Chondrocyte (in vitro differentiated cells): ENCODE measurements around the gene ENSA. TPM values are rescaled to one million over a fixed set of nuclear protein-coding genes. Genes with fewer than 3 reads are reported as not detected.

ENCODE experiments used
- DNase-seq: peaks from one replicate; pipeline ENCODE4 v3.0.0; 2021; ENCODE audit warnings: mixed read lengths, low spot score
- H3K27ac Mint-ChIP-seq: one replicate; pipeline ENCODE4 v1.8.0; 2021; ENCODE audit warnings: mild to moderate bottlenecking, moderate library complexity, mixed read lengths; ENCODE audit not compliant: unreplicated experiment
- H3K27me3 Mint-ChIP-seq: 2 replicates; pipeline ENCODE4 v1.8.0; 2021; ENCODE audit warnings: low read depth, mixed read lengths
- H3K36me3 Mint-ChIP-seq: 2 replicates; pipeline ENCODE4 v1.8.0; 2021; ENCODE audit warnings: low read depth, mixed read lengths
- H3K4me1 Mint-ChIP-seq: 2 replicates; pipeline ENCODE4 v1.8.0; 2021; ENCODE audit warnings: low read depth, mild to moderate bottlenecking, mixed read lengths
- H3K4me3 Mint-ChIP-seq: one replicate; pipeline ENCODE4 v1.8.0; 2021; ENCODE audit warnings: mild to moderate bottlenecking, moderate library complexity, mixed read lengths; ENCODE audit not compliant: unreplicated experiment
- H3K9me3 Mint-ChIP-seq: 2 replicates; pipeline ENCODE4 v1.8.0; 2021; ENCODE audit warnings: low read depth, mixed read lengths
- total RNA-seq: library from RNA; stranded (reverse); gene quantifications from 3 replicates; pipeline ENCODE4 v1.2.1, GENCODE V29; 2021
- TF ChIP-seq, protein P1 (sequence below): fragments of 200-600 bp; sonication (generic); IDR thresholded peaks from 2 replicates; pipeline ENCODE4 v1.5.0; 2021; ENCODE audit warnings: antibody characterized with exemption, mild to moderate bottlenecking, moderate library complexity

The ENSA gene
- total RNA-seq, 1 donor from 2014 or later, result 85.7 TPM

DNA sequence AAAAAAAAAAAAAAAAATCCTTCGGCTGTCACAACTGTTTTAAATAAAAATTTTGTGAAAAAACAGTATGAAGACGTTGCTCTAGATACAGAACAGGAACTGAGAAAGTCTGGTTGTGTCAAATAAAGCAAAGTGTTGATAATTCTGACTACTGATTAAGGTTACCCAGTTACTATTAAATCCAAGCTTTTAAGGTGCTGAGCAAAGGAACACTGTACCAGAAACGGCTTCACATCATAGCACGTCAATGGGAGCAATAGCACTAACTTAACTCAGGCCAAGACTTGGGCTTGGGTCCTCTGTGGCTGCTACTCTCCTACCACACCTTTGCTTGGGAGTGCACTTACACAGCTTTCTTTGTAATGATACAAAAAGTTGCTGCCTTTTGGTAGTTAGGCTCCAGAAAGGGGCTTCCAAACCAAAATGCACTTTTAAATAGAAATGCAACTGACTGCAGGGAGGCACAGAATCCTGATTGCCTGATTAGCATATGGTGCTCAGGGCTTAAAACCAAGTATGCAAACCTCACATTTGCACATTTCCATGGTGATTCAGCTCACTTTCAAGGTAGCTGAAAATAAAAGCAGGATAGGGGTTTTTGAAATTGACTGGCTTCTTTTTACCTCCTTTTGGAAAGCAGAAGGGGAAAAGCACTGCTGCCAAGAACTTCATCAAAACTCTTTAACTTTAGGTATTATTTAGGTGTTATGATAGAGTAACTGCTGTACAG, 56.3 kb downstream of the ENSA start:
- H3K36me3 Mint-ChIP-seq, result peaks cover 53% of the 10 kb centered on the region
- no peak for DNase-seq
- H3K27me3 Mint-ChIP-seq, result no peaks in the 10 kb centered on the region
- TF ChIP-seq, protein P1, sequence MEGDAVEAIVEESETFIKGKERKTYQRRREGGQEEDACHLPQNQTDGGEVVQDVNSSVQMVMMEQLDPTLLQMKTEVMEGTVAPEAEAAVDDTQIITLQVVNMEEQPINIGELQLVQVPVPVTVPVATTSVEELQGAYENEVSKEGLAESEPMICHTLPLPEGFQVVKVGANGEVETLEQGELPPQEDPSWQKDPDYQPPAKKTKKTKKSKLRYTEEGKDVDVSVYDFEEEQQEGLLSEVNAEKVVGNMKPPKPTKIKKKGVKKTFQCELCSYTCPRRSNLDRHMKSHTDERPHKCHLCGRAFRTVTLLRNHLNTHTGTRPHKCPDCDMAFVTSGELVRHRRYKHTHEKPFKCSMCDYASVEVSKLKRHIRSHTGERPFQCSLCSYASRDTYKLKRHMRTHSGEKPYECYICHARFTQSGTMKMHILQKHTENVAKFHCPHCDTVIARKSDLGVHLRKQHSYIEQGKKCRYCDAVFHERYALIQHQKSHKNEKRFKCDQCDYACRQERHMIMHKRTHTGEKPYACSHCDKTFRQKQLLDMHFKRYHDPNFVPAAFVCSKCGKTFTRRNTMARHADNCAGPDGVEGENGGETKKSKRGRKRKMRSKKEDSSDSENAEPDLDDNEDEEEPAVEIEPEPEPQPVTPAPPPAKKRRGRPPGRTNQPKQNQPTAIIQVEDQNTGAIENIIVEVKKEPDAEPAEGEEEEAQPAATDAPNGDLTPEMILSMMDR, result no peak
- H3K4me1 Mint-ChIP-seq, result peaks cover 87% of the 10 kb centered on the region
- no peaks in the 10 kb centered on the region for H3K9me3 Mint-ChIP-seq
- peak overlapping the region; percentile 97 for H3K27ac Mint-ChIP-seq
- peak overlapping the region; percentile 92 for H3K4me3 Mint-ChIP-seq

Other genes starting within 250 kb of the ENSA start
- gene TARS2, start 142.2 kb downstream of the ENSA start, total RNA-seq, result 13.6 to 20.0 TPM (median 15.6 TPM) in 3 replicates
- 3.6 to 9.1 TPM (median 8.2 TPM) in 3 replicates for gene ECM1, start 121.5 kb downstream of the ENSA start, total RNA-seq
- 1.2 TPM in 1 of 3 replicates, not detected in the others for gene FALEC, start 113.9 kb downstream of the ENSA start, total RNA-seq
- 3.6 to 5.7 TPM (median 5.1 TPM) in 3 replicates for gene ADAMTSL4, start 80.2 kb downstream of the ENSA start, total RNA-seq
- gene MCL1, start 50.0 kb downstream of the ENSA start, total RNA-seq, result 211 to 264 TPM (median 255 TPM) in 3 replicates
- 17.1 to 23.2 TPM (median 17.7 TPM) in 3 replicates for gene GOLPH3L, start 67.5 kb upstream of the ENSA start, total RNA-seq
- not detected in 3 replicates for gene HORMAD1, start 91.3 kb upstream of the ENSA start, total RNA-seq
- 0.79 to 1.5 TPM (median 1.4 TPM) in 3 replicates for gene CTSS, start 136.2 kb upstream of the ENSA start, total RNA-seq
- gene CTSK, start 178.6 kb upstream of the ENSA start, total RNA-seq, result 4.9 to 12.4 TPM (median 4.9 TPM) in 3 replicates
- 32.6 to 33.3 TPM (median 32.9 TPM) in 3 replicates for gene ARNT, start 247.0 kb upstream of the ENSA start, total RNA-seq